IMR-90 (cell line): ENCODE results near the gene CFAP157. TPM values are rescaled to one million over a fixed set of nuclear protein-coding genes. Genes with fewer than 3 reads are reported as not detected.

ENCODE experiments used
- ATAC-seq: fragments of 200-7000 bp; cut with Tn5 transposase; 2 replicates; pipeline ENCODE4 v1.9.1; 2020; ENCODE audit warnings: low read depth, mild to moderate bottlenecking, moderate library complexity
- BruUV-seq: library from RNA; stranded (reverse); fragments of 400-500 nt; replicated peaks from 2 replicates; lab custom pipeline; 2021; lab: Mats Ljungman, UMichigan
- CTCF ChIA-PET: fragments of 300-600 bp; formaldehyde crosslinking; extraction: SDS; loops from one replicate; lab custom pipeline; 2021; ENCODE audit warnings: antibody characterized with exemption; lab: Yijun Ruan, JAX
- POLR2A ChIA-PET: fragments of 300-600 bp; sonication (Branson Sonifier 250); formaldehyde crosslinking; loops from one replicate; lab custom pipeline; 2022; ENCODE audit warnings: antibody characterized with exemption; ENCODE audit not compliant: unreplicated experiment; lab: Charles Lee
- DNase-seq: peaks from one replicate; pipeline ENCODE4 v3.0.0; 2013
- H2AFZ ChIP-seq: replicated peaks from 2 replicates; pipeline ENCODE3; 2013; ENCODE audit warnings: low read length, mild to moderate bottlenecking; ENCODE audit not compliant: poor library complexity
- H2AK5ac ChIP-seq: 2 replicates; pipeline ENCODE4 v1.6.1; 2013; ENCODE audit warnings: low read depth, low read length, inconsistent platforms
- H2AK9ac ChIP-seq: replicated peaks from 2 replicates; pipeline ENCODE3; 2013; ENCODE audit warnings: mild to moderate bottlenecking, low read depth, low read length, moderate library complexity; ENCODE audit not compliant: poor library complexity
- H2BK120ac ChIP-seq: 2 replicates; pipeline ENCODE4 v1.6.1; 2013; ENCODE audit warnings: low read depth, low read length, inconsistent platforms
- H2BK15ac ChIP-seq: 3 replicates; pipeline ENCODE4 v1.6.1; 2013; ENCODE audit warnings: low read depth, low read length, inconsistent platforms
- H2BK20ac ChIP-seq: 2 replicates; pipeline ENCODE4 v1.6.1; 2013; ENCODE audit warnings: low read depth, mild to moderate bottlenecking, inconsistent platforms, low read length, moderate library complexity
- H2BK5ac ChIP-seq: 2 replicates; pipeline ENCODE4 v1.6.1; 2013; ENCODE audit warnings: mild to moderate bottlenecking, low read depth, low read length, inconsistent platforms; ENCODE audit not compliant: poor library complexity, severe bottlenecking
- H3K14ac ChIP-seq: replicated peaks from 2 replicates; pipeline ENCODE4 v1.6.1; 2013; ENCODE audit warnings: low read depth, low read length, inconsistent platforms
- H3K18ac ChIP-seq: 2 replicates; pipeline ENCODE4 v1.6.1; 2013; ENCODE audit warnings: low read depth, low read length, control low read depth
- H3K23ac ChIP-seq: 2 replicates; pipeline ENCODE4 v1.6.1; 2013; ENCODE audit warnings: low read depth, low read length, inconsistent platforms
- H3K27ac ChIP-seq: 2 replicates; pipeline ENCODE4 v1.5.1; 2013; ENCODE audit warnings: mild to moderate bottlenecking, control low read depth, low read length; ENCODE audit not compliant: insufficient read depth
- H3K27me3 ChIP-seq: 2 replicates; pipeline ENCODE4 v1.6.1; 2013; ENCODE audit warnings: low read length; ENCODE audit not compliant: control insufficient read depth, insufficient read depth
- H3K36me3 ChIP-seq: 2 replicates; pipeline ENCODE4 v1.6.1; 2013; ENCODE audit warnings: low read length, mixed read lengths; ENCODE audit not compliant: control insufficient read depth, insufficient read depth
- H3K4ac ChIP-seq: 2 replicates; pipeline ENCODE4 v1.6.1; 2013; ENCODE audit warnings: low read depth, low read length, inconsistent platforms
- H3K4me1 ChIP-seq: 2 replicates; pipeline ENCODE4 v1.6.1; 2013; ENCODE audit warnings: low read length, mixed read lengths; ENCODE audit not compliant: control insufficient read depth, insufficient read depth
- H3K4me2 ChIP-seq: 2 replicates; pipeline ENCODE4 v1.6.1; 2013; ENCODE audit warnings: low read depth, mild to moderate bottlenecking, control low read depth, low read length, moderate library complexity
- H3K4me3 ChIP-seq: 2 replicates; pipeline ENCODE4 v1.5.1; 2013; ENCODE audit warnings: low read depth, mild to moderate bottlenecking, control low read depth, low read length, moderate library complexity; ENCODE audit not compliant: insufficient read depth
- H3K56ac ChIP-seq: 2 replicates; pipeline ENCODE4 v1.6.1; 2013; ENCODE audit warnings: low read length, inconsistent platforms; ENCODE audit not compliant: insufficient read depth; ENCODE audit errors: extremely low read depth
- H3K79me1 ChIP-seq, 2 experiments: 2 replicates each; pipeline ENCODE4 v1.6.1; 2013; ENCODE audit warnings: low read length in 2 of 2, inconsistent platforms in 1 of 2, low read depth in 1 of 2
- H3K9ac ChIP-seq: 2 replicates; pipeline ENCODE4 v1.6.1; 2013; ENCODE audit warnings: low read depth, low read length, control low read depth
- H3K9me1 ChIP-seq: 2 replicates; pipeline ENCODE4 v1.6.1; 2013; ENCODE audit warnings: low read length, inconsistent platforms; ENCODE audit not compliant: insufficient read depth
- H3K9me3 ChIP-seq: 2 replicates; pipeline ENCODE4 v1.6.1; 2013; ENCODE audit warnings: low read length; ENCODE audit not compliant: control insufficient read depth, insufficient read depth
- H4K20me1 ChIP-seq: 2 replicates; pipeline ENCODE4 v1.6.1; 2013; ENCODE audit warnings: low read length, inconsistent platforms; ENCODE audit not compliant: insufficient read depth
- H4K5ac ChIP-seq: 2 replicates; pipeline ENCODE4 v1.6.1; 2013; ENCODE audit warnings: mild to moderate bottlenecking, low read depth, low read length, control low read depth
- H4K8ac ChIP-seq, 2 experiments: 2 replicates each; pipeline ENCODE4 v1.6.1; 2013; ENCODE audit warnings: low read depth in 2 of 2, low read length in 2 of 2, control low read depth in 1 of 2, inconsistent platforms in 1 of 2
- H4K91ac ChIP-seq: 2 replicates; pipeline ENCODE4 v1.6.1; 2013; ENCODE audit warnings: low read depth, low read length, inconsistent platforms; ENCODE audit not compliant: insufficient read depth
- CEBPB ChIP-seq: IDR thresholded peaks from 2 replicates; pipeline ENCODE4 v1.6.1; 2012; ENCODE audit warnings: low read depth, low read length, improper control_type of control experiment
- CTCF ChIP-seq: conservative IDR thresholded peaks from 2 replicates; pipeline ENCODE4 v1.5.1; 2012; ENCODE audit warnings: mild to moderate bottlenecking, low read depth, low read length, improper control_type of control experiment
- ELK1 ChIP-seq: fragments of 150-350 bp; IDR thresholded peaks from 2 replicates; pipeline ENCODE4 v1.6.1; 2016; ENCODE audit warnings: low read depth, mild to moderate bottlenecking, low read length, moderate library complexity, borderline replicate concordance
- FOS ChIP-seq: fragments of 150-350 bp; IDR thresholded peaks from 2 replicates; pipeline ENCODE4 v1.6.1; 2016; ENCODE audit warnings: low read depth, low read length
- MAFK ChIP-seq: IDR thresholded peaks from 2 replicates; pipeline ENCODE4 v1.6.1; 2012; ENCODE audit warnings: low read depth, low read length, improper control_type of control experiment
- MAZ ChIP-seq: IDR thresholded peaks from 2 replicates; pipeline ENCODE4 v1.6.1; 2012; ENCODE audit warnings: low read depth, mild to moderate bottlenecking, low read length, improper control_type of control experiment, moderate library complexity, borderline replicate concordance
- MXI1 ChIP-seq: IDR thresholded peaks from 2 replicates; pipeline ENCODE4 v1.6.1; 2012; ENCODE audit warnings: low read depth, mild to moderate bottlenecking, low read length, moderate library complexity, borderline replicate concordance
- NFE2L2 ChIP-seq: fragments of 150-350 bp; IDR thresholded peaks from 2 replicates; pipeline ENCODE4 v1.6.1; 2016; ENCODE audit warnings: low read depth, mild to moderate bottlenecking, low read length
- POLR2A ChIP-seq: IDR thresholded peaks from 2 replicates; pipeline ENCODE4 v1.6.1; 2012; ENCODE audit warnings: mild to moderate bottlenecking, low read depth, low read length
- RAD21 ChIP-seq: IDR thresholded peaks from 2 replicates; pipeline ENCODE4 v1.6.1; 2012; ENCODE audit warnings: low read length, improper control_type of control experiment
- RCOR1 ChIP-seq: IDR thresholded peaks from 2 replicates; pipeline ENCODE4 v1.6.1; 2012; ENCODE audit warnings: mild to moderate bottlenecking, low read length, improper control_type of control experiment; ENCODE audit not compliant: insufficient replicate concordance
- RFX5 ChIP-seq: IDR thresholded peaks from 2 replicates; pipeline ENCODE4 v1.8.0; 2012; ENCODE audit warnings: low read depth, mild to moderate bottlenecking, low read length, moderate library complexity
- SMC3 ChIP-seq: fragments of 150-350 bp; IDR thresholded peaks from 2 replicates; pipeline ENCODE4 v1.6.1; 2016; ENCODE audit warnings: low read depth, mild to moderate bottlenecking, antibody characterized with exemption, low read length, moderate library complexity
- USF2 ChIP-seq: fragments of 150-350 bp; IDR thresholded peaks from 2 replicates; pipeline ENCODE4 v1.6.1; 2017; ENCODE audit warnings: mild to moderate bottlenecking, antibody characterized with exemption, low read length, low read depth
- WGBS, 2 experiments: methylation state at CpG; one replicate each; pipeline versions ENCODE4 v1.1.5 to v1.1.7; 2013; ENCODE audit warnings: missing lambda C conversion rate in 2 of 2; ENCODE audit not compliant: insufficient read length in 1 of 2; ENCODE audit errors: extremely low coverage in 2 of 2; 5-methylcytosine and 5-hydroxymethylcytosine counted together
- dilution Hi-C: fragments of 300-500 bp; cut with HindIII; formaldehyde crosslinking; loops from one replicate; pipeline ENCODE4 v1.14.3; 2018; ENCODE audit warnings: low sequenced_read_pairs; ENCODE audit not compliant: unreplicated experiment
- in situ Hi-C: fragments of 300-500 bp; cut with MboI; formaldehyde crosslinking; loops from 3 replicates; pipeline ENCODE4 v1.14.3; 2019; ENCODE audit warnings: low sequenced_read_pairs, inconsistent platforms, mixed read lengths
- intact Hi-C: fragments of 100-400 bp; cut with micrococcal nuclease; formaldehyde crosslinking; loops from 2 replicates; pipeline ENCODE4 v1.10.0; 2022
- polyA plus RNA-seq, 3 experiments: library from polyadenylated mRNA; depleted of rRNA; stranded (reverse); fragments of >200 nt; gene quantifications; 2 replicates each; pipeline ENCODE4 v1.2.3, GENCODE V29; 2012; ENCODE audit warnings: low replicate concordance in 1 of 3
- total RNA-seq: library from RNA; depleted of rRNA; stranded (reverse); fragments of >200 nt; gene quantifications from 2 replicates; pipeline ENCODE4 v1.2.3, GENCODE V29; 2012

Gene CFAP157
- total and polyA plus RNA-seq, 2 of the 4 experiments (the other 2 are of a cell fraction), result not detected

GRCh38 chr9:127679506-127679905, 27.3 kb upstream of the CFAP157 start:
- intact Hi-C loops, result no loop called here
- Histone ChIP-seq H2BK20ac (no peak overlapping the region), H2AFZ (no peak overlapping the region), H4K91ac (no peak overlapping the region), H2BK120ac (no peak overlapping the region), H3K56ac (no peak overlapping the region), H3K23ac (no peak overlapping the region), H3K27ac (no peak overlapping the region), H3K36me3 (peaks cover 67% of the 10 kb centered on the region), H3K9me3 (no peaks in the 10 kb centered on the region), H3K27me3 (no peaks in the 10 kb centered on the region), H4K5ac (no peak overlapping the region), H3K9ac (no peak overlapping the region), H2AK9ac (no peak overlapping the region), H4K8ac (no peak overlapping the region), H2BK15ac (no peak overlapping the region), H3K4me1 (peaks cover 8% of the 10 kb centered on the region), H2AK5ac (no peak overlapping the region), H3K18ac (no peak overlapping the region), H3K14ac (no peak overlapping the region), H2BK5ac (no peak overlapping the region), H3K79me1 (no peaks in the 10 kb centered on the region), H3K9me1 (peaks cover 11% of the 10 kb centered on the region), H3K4ac (no peak overlapping the region), H3K4me3 (no peak overlapping the region), H4K20me1 (no peaks in the 10 kb centered on the region), H3K4me2 (no peak overlapping the region)
- TF ChIP-seq SMC3, result no peak
- no peak for TF ChIP-seq USF2
- TF ChIP-seq ELK1, result no peak
- TF ChIP-seq RFX5, result no peak
- TF ChIP-seq CEBPB, result no peak
- no peak for TF ChIP-seq MXI1
- TF ChIP-seq MAZ, result no peak
- no peak for TF ChIP-seq RCOR1
- no peak for TF ChIP-seq RAD21
- no peak for TF ChIP-seq CTCF
- TF ChIP-seq MAFK, result no peak
- TF ChIP-seq NFE2L2, result no peak
- TF ChIP-seq FOS, result no peak
- no peak for TF ChIP-seq POLR2A
- ChIA-PET CTCF (no interaction called here), POLR2A (no interaction called here)
- BruUV-seq, result no TSS peak
- no peak for ATAC-seq
- dilution Hi-C loops, result no loop called here
- no peak for DNase-seq
- no CpG with 5 or more reads among the region's 2 CpGs for WGBS, 2 experiments
- in situ Hi-C loops, result no loop called here
